ENCODE measurements around the gene TRMT44. TPM values are rescaled to one million over a fixed set of nuclear protein-coding genes. Genes with fewer than 3 reads are reported as not detected.
A peak's percentile ranks its signal among the peaks of the same experiment; 100 is the strongest.

The TRMT44 gene
- total and polyA plus RNA-seq, 12 donors, result 6.0 to 26.2 (median 12.5) TPM

GRCh38 chr4:8505229-8505628 is 64.7 kb downstream of the TRMT44 start:
- 78 to 100% (median 80%) methylated on average over 1 to 7 of the region's 7 CpGs for WGBS, 4 donors
- Histone ChIP-seq H3K27me3 (no peaks in the 10 kb centered on the region), H3K36me3 (replicated peaks in 1 of 2) (no peaks in the 10 kb centered on the region), H3K27ac (peak overlapping the region in 1 of 5 donors; percentile 91), H3K4me1 (replicated peaks in 1 of 2) (no peaks in the 10 kb centered on the region), H3K9me3 (replicated peaks in 1 of 3) (no peaks in the 10 kb centered on the region), H3K4me3 (no peak overlapping the region)
- TF ChIP-seq CTCF (IDR thresholded peaks at IDR 0.05) (no peak), POLR2A (IDR thresholded peaks at IDR 0.05) (no peak)
- no peak for DNase-seq
- intact Hi-C loops (cut with DNase I), result no loop called here

- Histone ChIP-seq H3K27me3 (no peaks in the 10 kb centered on the region), H3K36me3 (replicated peaks in 1 of 2) (no peaks in the 10 kb centered on the region), H3K9me3 (replicated peaks in 1 of 3) (no peaks in the 10 kb centered on the region), H3K4me1 (replicated peaks in 1 of 2) (no peaks in the 10 kb centered on the region), H3K27ac (peak overlapping the region in 3 of 5 donors; percentile 11 to 91 (median 62)), H3K4me3 (no peak overlapping the region)
- TF ChIP-seq CTCF (IDR thresholded peaks at IDR 0.05), result no peak
- TF ChIP-seq POLR2A (IDR thresholded peaks at IDR 0.05), result no peak
- DNase-seq, result no peak
- intact Hi-C loops (cut with DNase I), result no loop called here
- WGBS, 4 donors, result 45 to 65% (median 60%) methylated on average over 4 to 5 of the region's 5 CpGs
Observed at GRCh38 chr4:8506006-8506372, 65.4 kb downstream of the TRMT44 start.

- H3K4me3 ChIP-seq, result no peak overlapping the region
- peak overlapping the region in 4 of 5 donors; percentile 23 to 91 (median 56) for H3K27ac ChIP-seq
- no peaks in the 10 kb centered on the region for H3K9me3 ChIP-seq (replicated peaks in 1 of 3)
- H3K4me1 ChIP-seq (replicated peaks in 1 of 2), result no peaks in the 10 kb centered on the region
- 59 to 68% (median 64%) methylated on average over 8 to 21 of the region's 21 CpGs for WGBS, 4 donors
- no peaks in the 10 kb centered on the region for H3K27me3 ChIP-seq
- H3K36me3 ChIP-seq (replicated peaks in 1 of 2), result no peaks in the 10 kb centered on the region
- DNase-seq, result peak in 4 of 7 donors; percentile 16 to 67 (median 36)
- TF ChIP-seq CTCF (IDR thresholded peaks at IDR 0.05), result no peak
- TF ChIP-seq POLR2A (IDR thresholded peaks at IDR 0.05), result no peak
- intact Hi-C loops (cut with DNase I), result no loop called here
Observed at GRCh38 chr4:8506373-8507195, 66.0 kb downstream of the TRMT44 start.

- H3K9me3 ChIP-seq (replicated peaks in 1 of 3), result no peaks in the 10 kb centered on the region
- intact Hi-C loops (cut with DNase I), result no loop called here
- TF ChIP-seq POLR2A (IDR thresholded peaks at IDR 0.05), result no peak
- no peak for TF ChIP-seq CTCF (IDR thresholded peaks at IDR 0.05)
- H3K4me1 ChIP-seq (replicated peaks in 1 of 2), result no peaks in the 10 kb centered on the region
- peak overlapping the region in 4 of 5 donors; percentile 23 to 91 (median 56) for H3K27ac ChIP-seq
- no peak for DNase-seq
- no peak overlapping the region for H3K4me3 ChIP-seq
- 66 to 79% (median 75%) methylated on average over 11 to 13 of the region's 13 CpGs for WGBS, 4 donors
- H3K36me3 ChIP-seq (replicated peaks in 1 of 2), result no peaks in the 10 kb centered on the region
- H3K27me3 ChIP-seq, result no peaks in the 10 kb centered on the region
Observed at GRCh38 chr4:8507196-8507570, 66.6 kb downstream of the TRMT44 start.

Data from adrenal gland (tissue), 12 donors.